HG02798 (cell line): ENCODE data around the gene PWWP2B.

Experiments used
- ATAC-seq: cut with Tn5 transposase; IDR thresholded peaks from one replicate; pipeline ENCODE4 v1.9.1; 2021; ENCODE audit warnings: mild to moderate bottlenecking; ENCODE audit not compliant: unreplicated experiment, poor library complexity

PWWP2B gene

GRCh38 chr10:132397036-132397541 is at the start of gene PWWP2B:
Gene PWWP2B, plus strand, starts transcription at chr10:132397200. Its CDS starts 27 bp downstream, at chr10:132397227.
- ATAC-seq, result peak; percentile 49

DNA sequence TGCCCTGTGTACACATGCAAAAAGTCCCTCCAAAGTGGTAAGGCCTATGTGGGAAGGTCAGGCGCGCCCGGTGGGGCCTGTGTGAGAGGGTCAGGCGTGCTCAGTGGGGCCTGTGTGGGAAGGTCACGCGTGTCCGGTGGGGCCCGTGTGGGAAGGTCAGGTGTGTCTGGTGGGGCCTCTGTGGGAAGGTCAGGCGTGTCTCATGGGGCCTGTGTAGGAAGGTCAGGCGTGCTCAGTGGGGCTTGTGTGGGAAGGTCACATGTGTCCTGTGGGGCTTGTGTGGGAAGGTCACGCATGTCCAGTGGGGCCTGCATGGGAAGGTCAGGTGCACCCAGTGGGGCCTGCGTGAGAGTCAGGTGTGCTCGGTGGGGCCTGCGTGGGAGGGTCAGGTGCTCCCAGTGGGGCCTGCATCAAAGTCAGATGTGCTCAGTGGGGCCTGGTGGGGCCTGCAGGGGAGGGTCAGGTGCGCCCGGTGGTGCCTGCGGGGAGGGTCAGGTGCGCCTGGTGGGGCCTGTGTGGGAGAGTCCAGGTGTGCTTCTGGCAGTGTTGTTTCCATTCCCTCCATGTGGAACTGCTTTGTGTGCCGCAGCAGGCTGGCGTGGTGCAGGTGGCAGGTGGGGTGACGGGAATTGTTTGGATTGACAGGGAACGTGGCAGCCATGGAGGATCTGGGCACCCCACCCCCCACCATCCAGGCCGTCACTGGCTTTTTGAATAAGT is 49.6 kb upstream of the PWWP2B start:
- no peak for ATAC-seq

DNA sequence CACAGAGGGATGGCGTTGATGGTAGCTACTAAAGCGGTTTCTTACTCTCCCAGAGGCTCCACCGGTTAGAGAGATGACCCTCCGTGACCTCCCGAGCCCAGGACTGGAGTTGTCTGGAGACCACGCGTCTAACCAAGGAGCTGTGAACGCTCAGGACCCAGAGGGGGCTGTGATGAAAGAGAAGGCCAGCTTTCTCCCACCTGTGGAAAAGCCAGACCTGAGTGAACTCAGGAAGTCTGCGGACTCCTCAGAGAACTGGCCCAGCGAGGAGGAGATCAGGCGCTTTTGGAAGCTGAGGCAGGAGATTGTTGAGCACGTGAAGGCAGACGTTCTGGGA is 49.1 kb upstream of the PWWP2B start:
- no peak for ATAC-seq

GRCh38 chr10:132349766-132350165 is 47.2 kb upstream of the PWWP2B start:
- ATAC-seq, result no peak

DNA sequence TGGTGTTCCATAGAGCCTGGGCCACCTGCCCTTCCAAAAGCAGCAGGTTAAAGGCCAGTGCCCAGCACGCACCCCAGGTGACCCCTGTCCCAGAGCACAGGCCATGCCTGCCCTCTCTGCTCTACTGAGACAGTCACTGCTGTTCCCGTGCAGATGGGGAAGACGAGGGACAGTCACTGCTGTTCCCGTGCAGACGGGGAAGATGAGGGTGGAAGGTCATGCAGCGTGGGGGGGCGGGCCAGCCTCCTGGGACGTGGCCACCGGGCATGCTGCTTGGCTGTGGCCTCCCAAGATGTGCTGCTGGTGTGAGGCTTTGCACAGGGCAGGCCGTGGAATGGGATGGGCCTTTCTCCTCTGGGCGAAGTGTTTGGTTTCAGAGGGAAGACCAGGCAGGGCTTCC is 46.6 kb upstream of the PWWP2B start:
- no peak for ATAC-seq

DNA sequence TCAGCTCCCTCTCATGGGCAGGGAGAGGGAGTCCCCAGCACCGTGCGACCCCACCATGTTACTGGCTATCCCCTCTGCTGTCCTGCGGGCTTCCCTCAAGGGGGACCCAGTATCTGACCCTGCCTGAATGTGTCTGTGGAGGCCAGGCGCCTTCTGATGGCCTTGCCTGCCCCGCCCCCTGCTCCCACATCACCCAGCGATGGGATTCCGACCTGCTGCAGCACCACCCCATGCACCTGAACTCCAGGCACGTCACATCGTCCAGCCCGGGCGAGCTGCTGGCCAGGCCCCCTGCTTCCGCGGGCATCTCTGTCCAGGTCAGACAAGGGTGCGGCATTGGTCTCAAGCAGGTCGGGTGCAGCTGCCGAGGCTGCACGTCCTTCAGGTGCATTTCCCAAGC is 46.1 kb upstream of the PWWP2B start:
- ATAC-seq, result no peak

- no peak for ATAC-seq
Measured at GRCh38 chr10:132351611-132352010, 45.4 kb upstream of the PWWP2B start.

DNA sequence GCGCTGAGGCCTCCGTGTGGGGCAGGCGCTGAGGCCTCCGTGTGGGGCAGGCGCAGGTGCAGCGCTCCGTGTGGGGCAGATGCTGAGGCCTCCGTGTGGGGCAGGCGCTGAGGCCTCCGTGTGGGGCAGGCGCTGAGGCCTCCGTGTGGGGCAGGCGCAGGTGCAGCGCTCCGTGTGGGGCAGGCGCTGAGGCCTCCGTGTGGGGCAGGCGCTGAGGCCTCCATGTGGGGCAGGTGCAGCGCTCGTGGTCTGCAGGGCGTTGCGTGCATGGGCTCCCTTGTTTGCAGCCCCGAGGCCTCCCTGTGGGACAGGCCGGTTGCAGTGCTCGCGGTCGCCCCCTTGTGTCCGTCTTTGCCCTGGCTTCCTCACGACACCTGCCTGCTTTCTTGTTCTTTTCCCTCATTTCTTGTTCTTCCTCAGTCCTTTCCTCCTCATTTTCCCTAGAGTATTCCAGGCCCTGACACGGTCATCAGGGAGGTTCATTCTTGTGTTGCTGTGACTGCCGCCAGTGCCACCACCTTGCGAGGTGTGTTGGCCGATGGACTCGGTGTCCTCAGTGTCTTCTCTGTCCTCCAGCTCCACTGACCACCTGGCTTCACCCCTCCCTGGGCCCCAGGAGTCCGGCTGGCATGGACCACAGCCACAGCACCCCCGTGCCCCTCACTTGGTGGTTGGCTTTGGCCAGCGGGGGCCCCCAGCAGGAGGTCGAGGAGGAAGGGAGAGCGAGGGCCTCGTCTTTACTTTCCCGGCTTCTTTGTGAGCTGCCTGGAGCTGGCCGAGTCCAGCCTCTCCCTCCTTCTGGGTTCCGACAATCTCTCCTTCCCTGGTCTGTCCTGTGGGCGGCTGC is 44.3 kb upstream of the PWWP2B start:
- ATAC-seq, result peak; percentile 66

DNA sequence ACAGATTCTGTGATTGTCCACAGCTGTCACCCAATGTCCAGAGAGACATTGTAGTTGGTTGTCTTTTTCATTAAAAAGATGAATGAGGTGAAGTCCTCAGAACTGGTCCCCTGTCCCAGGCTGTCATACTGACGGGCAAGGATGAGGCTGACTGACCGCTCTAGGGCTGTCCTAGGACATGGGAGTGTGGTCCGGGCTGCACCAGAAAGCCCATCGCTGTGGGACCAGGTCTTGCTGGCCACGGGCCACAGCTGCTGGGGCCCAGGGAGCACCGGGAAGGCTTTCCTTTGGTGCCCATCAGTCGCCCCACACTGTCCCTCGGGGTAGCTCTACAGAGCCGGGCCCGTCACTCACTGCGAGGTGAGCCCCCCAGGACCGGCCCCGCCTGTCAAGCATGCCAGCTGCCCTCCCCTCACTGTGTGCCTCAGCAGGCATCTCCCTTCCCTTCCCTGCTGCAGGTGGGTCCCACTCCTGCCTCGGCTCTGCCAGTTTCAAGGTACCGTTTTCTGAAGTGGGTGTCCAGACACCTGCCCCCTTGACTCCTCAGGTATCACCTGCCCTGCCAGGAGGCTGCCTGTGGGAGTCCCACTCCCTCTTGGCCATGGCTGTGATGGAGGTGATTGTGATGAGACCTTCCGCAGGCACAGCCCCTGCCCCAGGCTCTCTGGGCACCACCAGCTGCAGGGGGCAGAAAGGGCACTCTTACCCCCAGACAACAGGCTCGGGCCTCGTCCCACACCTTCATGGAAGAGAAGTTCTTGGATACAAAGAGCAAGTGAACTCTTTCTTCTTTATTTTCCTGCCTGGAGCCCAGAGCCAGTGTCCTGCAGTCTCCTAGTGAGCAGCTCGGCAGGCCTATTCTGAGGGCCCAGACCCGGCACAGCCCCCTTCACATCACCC is 43.3 kb upstream of the PWWP2B start:
- ATAC-seq, result no peak

DNA sequence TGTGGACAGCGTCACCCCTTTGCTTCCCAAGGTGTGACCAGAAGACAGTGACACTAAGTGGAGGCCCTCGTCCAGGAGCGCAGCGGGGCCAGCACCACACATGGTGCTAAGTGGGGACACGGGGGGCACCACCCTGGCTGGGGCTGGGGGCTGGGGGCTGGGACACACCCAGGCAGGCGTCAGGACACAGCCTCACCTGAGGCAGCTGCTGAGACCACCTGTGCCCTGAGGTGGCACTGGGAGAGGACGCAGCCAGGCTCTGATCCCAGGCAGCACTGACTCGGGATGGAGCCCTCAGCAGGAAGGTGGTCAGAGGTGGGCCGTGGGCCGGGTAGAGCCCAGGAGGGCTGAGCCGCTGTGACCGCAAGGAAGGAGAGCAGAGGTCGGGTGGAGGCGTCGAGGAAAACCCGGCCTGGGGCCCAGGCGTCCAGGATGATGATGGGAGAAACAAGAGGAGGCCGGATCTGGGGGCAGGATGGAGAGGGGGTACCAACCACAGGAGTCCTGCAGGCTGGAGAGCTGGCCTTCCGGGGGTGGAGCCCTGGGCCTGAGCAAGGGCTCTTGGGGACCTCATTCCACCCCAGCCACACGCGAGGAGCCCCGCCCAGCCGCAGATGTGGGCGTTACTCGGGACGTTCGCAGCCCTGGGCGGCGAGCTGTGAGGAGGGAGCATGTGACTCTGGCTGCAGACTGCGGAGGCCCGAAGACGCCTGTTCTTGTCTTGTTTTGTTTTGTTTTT is 42.5 kb upstream of the PWWP2B start:
- no peak for ATAC-seq

DNA sequence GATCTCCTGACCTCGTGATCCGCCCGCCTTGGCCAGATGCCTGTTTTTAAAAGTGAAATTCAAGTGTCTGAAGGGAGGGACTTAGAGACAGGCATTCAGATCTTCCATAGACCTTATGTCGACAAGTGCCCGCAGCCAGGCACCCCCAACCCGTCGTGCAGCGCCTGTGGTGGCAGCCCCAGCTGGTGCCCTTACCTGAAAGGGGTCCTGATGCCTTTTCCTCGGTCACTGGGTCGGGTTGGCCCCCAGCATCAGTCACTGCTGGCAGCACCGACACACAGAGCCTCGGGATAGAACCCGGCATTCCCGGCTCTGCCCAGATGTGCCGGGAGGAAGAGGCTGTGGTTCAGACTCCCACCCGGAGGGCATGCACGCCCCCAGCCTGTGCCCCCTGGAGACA is 41.7 kb upstream of the PWWP2B start:
- ATAC-seq, result no peak

DNA sequence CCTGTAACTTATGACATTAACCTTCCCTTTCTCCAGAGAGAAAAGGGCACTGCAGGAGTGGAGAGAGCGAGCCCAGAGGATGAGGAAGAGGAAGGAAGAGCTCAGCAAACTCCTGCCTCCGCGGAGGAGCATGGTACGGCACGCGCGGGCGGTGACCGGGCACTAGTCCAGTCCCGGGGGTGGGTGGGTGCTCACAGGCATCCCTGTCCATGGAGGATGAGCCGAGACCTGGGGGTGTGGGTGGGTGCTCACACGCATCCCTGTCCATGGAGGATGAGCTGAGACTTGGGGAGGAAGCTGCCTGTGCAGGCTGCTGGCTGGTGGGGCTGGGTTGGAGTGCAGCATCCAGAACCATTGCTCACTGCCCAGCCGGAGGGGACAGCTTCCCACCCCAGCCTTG is 41.2 kb upstream of the PWWP2B start:
- no peak for ATAC-seq

DNA sequence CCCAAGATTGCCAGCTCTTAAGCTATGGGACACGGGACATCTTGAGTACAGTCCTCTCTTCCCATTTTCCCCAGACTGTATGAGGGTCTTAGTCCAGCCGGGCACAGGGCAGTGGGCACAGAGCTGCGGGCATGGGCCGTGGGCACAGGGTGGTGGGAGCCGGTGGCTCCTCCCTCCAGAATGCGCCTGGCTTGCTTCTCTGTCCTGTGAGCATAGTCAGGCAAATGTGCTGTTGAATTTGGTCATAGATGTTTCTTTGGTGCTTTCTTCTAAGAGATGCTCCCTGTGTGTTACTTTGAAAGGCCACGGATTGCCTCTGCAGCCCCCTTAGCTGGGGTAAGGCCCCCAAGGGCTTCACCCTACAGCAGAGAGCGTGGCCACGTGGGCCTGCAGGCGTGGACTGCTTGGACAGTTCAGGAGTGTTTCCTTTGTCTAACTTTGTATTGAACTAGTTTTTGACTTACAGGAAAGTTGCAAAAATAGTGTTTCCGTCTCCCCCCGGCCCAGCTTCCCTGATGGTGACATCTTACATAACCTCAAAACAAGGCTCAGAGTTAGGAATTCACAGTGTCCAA is 40.3 kb upstream of the PWWP2B start:
- ATAC-seq, result no peak

DNA sequence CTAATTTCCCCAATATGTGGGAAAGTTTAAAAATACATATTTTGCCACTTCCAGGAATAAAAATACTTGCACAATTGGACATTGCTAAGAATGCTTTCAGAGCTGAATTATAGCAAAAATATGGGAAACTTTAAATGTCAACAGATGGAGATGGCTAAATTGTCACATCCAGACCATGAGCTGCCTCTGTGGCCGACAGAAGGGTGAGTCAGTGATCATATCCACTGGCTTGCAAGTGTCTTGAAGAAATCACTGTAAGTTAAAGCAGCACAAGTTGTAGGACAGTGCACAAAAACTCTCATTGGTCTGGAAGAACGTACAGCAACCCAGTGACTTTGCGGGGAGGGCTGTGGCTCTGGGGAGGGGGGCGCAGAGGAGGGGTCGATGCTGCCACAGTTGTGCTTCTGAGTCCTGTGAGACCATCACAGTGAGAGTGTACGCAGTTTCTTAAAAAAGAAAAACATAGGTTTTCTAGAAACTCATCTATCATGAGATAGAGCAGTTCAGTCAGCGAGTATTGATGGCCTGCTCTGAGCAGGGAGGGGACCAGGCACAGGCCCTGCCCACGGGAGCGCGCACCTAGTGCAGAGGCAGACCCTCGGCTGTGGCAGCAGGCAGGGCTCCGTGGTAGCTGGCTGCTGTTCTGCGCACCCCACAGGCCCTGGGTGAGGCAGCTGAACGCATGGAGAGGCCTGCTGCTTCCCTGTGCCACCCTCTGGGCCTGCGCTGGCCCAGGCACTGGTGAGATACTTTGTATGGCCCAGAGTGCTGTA is 39.5 kb upstream of the PWWP2B start:
- no peak for ATAC-seq

DNA sequence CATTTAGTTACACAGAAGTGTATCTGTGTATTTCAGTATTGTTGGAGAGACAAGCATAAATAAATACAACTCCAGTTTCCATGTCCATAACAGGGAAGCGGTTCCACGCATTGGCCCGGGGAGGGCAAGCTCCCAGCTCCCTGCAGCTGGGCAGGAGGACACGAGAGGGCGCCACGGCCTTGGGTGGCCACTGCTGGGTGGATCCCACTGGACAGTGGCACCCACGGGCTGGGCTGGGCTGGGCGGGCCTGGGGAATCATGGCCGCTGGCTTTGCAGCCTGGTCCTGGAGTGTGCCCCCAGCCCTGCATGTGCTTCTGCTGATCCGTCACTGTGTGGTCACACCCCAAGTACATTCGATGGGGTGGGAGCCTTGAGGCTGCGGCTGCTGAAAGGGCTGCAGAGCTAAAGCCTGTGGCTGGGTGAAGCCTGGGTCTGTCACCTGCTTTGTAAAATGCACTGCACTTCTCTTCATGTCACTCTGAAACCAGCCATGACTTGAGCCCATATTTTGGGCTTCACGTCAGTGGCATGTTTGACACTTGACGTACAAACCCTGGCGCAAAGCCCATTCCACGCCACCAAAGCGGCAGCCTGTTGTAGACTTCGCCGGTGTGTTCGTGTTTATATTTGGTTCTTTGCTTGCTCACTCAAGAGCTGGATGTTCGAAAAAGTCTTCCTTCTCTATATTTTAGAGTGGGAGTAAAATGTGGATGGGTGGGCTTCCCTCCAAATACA is 37.5 kb upstream of the PWWP2B start:
- ATAC-seq, result no peak

- no peak for ATAC-seq
Measured at GRCh38 chr10:132360766-132361447, 36.1 kb upstream of the PWWP2B start.

DNA sequence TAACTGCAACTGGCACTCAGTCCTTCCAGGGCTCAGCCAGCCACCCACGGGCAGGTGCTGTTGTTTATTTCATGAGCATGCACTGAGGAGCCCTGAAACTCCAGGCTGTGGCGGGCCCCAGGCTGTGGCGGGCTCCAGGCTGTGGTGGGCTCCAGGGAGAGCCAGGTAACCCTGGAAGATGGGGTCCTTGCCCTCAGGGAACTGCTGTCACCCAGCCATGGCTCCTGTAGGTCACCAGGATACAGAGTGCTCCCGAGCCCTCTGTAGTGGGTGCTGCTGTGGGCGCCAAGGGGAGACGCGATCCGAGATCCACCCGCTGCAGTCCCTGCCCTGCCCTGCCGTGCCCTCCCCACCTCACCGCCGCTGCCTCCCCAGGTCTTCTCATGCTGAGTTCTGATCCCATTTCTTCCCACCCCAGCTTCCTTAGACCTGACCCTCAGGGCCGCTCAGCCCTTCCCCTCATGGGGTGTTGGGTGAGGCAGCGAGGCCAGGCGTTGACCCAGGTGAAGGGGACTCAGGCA is 35.4 kb upstream of the PWWP2B start:
- no peak for ATAC-seq
